HG03064 (cell line): Measurements from ENCODE around the gene CASP2.

ENCODE experiments used
- ATAC-seq: cut with Tn5 transposase; IDR thresholded peaks from one replicate; pipeline ENCODE4 v1.9.1; 2021; ENCODE audit warnings: low read depth; ENCODE audit not compliant: unreplicated experiment

The CASP2 gene

GRCh38 chr7:143325240-143325639, 37.1 kb downstream of the CASP2 start:
- no peak for ATAC-seq

- ATAC-seq, result no peak
Observed at GRCh38 chr7:143327903-143328302, 39.8 kb downstream of the CASP2 start.

- no peak for ATAC-seq
Observed at GRCh38 chr7:143329471-143330170, 41.5 kb downstream of the CASP2 start.

- no peak for ATAC-seq
Observed at GRCh38 chr7:143331179-143331801, 43.1 kb downstream of the CASP2 start.

GRCh38 chr7:143334244-143334643, 46.1 kb downstream of the CASP2 start:
- no peak for ATAC-seq

GRCh38 chr7:143337216-143337615, 49.1 kb downstream of the CASP2 start:
- ATAC-seq, result no peak

- no peak for ATAC-seq
Observed at GRCh38 chr7:143341842-143342241, 53.7 kb downstream of the CASP2 start.

- no peak for ATAC-seq
Observed at GRCh38 chr7:143343596-143343995, 55.4 kb downstream of the CASP2 start.

GRCh38 chr7:143345428-143345900, 57.3 kb downstream of the CASP2 start:
- no peak for ATAC-seq

- ATAC-seq, result no peak
Observed at GRCh38 chr7:143346018-143346417, 57.9 kb downstream of the CASP2 start.

- no peak for ATAC-seq
Observed at GRCh38 chr7:143347950-143348349, 59.8 kb downstream of the CASP2 start.

GRCh38 chr7:143351060-143351459, 62.9 kb downstream of the CASP2 start:
- no peak for ATAC-seq

- ATAC-seq, result no peak
Observed at GRCh38 chr7:143351574-143351973, 63.4 kb downstream of the CASP2 start.

GRCh38 chr7:143352531-143353002, 64.4 kb downstream of the CASP2 start:
- no peak for ATAC-seq

- ATAC-seq, result no peak
Observed at GRCh38 chr7:143354376-143354775, 66.2 kb downstream of the CASP2 start.

GRCh38 chr7:143354965-143355364, 66.8 kb downstream of the CASP2 start:
- ATAC-seq, result no peak

- no peak for ATAC-seq
Observed at GRCh38 chr7:143355450-143356385, 67.6 kb downstream of the CASP2 start.

GRCh38 chr7:143356414-143357050, 68.4 kb downstream of the CASP2 start:
- no peak for ATAC-seq
